Measurements from ENCODE around the gene RABEP2.

GRCh38 chr16:28931801-28932225 lies 6.8 kb upstream of the RABEP2 start, which contains the start of gene CD19:
- TF ChIP-seq CTCF (conservative IDR thresholded peaks at IDR 0.05 in 1 of 2, IDR thresholded peaks at IDR 0.05 in 1 of 2; ENCODE audit: low read depth in 1 of 2, low read length in 2 of 2), result no peak
- TF ChIP-seq EZH2 (IDR thresholded peaks at IDR 0.05; ENCODE audit: low read length, missing control alignments), result no peak
